ENCODE measurements around the gene GPR15LG. TPM values are rescaled to one million over a fixed set of nuclear protein-coding genes. Genes with fewer than 3 reads are reported as not detected.

Gene GPR15LG
- polyA plus RNA-seq, 1 experiment = not detected

GRCh38 chr10:84156009-84156408, 17.6 kb upstream of the GPR15LG start:
- Histone ChIP-seq H3K9me3 (ENCODE audit: control insufficient read depth, insufficient read depth, low read length) (no peaks in the 10 kb centered on the region), H3K27me3 (ENCODE audit: control insufficient read depth, insufficient read depth, low read length) (no peaks in the 10 kb centered on the region), H3K27ac (ENCODE audit: low read depth, low read length) (no peak overlapping the region), H3K4me3 (ENCODE audit: low read depth, low read length) (no peak overlapping the region)
- DNase-seq (ENCODE audit: low read depth, low spot score) = no peak
- no peak for TF ChIP-seq CTCF (IDR thresholded peaks at IDR 0.05; ENCODE audit: low read depth, low read length)
- POLR2A ChIA-PET = no interaction called here
- CTCF ChIA-PET = interaction anchor here (0.8 to 2.0 kb wide), 3 partner anchors 8 to 381 kb away, joined by 3 to 9 read pairs (median 5); no protein-coding TSS in a partner anchor

GRCh38 chr10:84156768-84157167, 16.8 kb upstream of the GPR15LG start:
- ChIA-PET POLR2A (no interaction called here), CTCF (interaction anchor here (2.0 kb wide), 1 partner anchor 9 kb away, joined by 9 read pairs; no protein-coding TSS in a partner anchor)
- no peaks in the 10 kb centered on the region for H3K9me3 ChIP-seq (ENCODE audit: control insufficient read depth, insufficient read depth, low read length)
- TF ChIP-seq CTCF (IDR thresholded peaks at IDR 0.05; ENCODE audit: low read depth, low read length) = no peak
- no peak for DNase-seq (ENCODE audit: low read depth, low spot score)
- no peaks in the 10 kb centered on the region for H3K27me3 ChIP-seq (ENCODE audit: control insufficient read depth, insufficient read depth, low read length)
- H3K27ac ChIP-seq (ENCODE audit: low read depth, low read length) = no peak overlapping the region
- H3K4me3 ChIP-seq (ENCODE audit: low read depth, low read length) = no peak overlapping the region

GRCh38 chr10:84158061-84158460, 15.5 kb upstream of the GPR15LG start:
- no peak for DNase-seq (ENCODE audit: low read depth, low spot score)
- no peak overlapping the region for H3K27ac ChIP-seq (ENCODE audit: low read depth, low read length)
- ChIA-PET POLR2A (no interaction called here), CTCF (interaction anchor here (3.4 kb wide), 1 partner anchor 10 kb away, joined by 19 read pairs; no protein-coding TSS in a partner anchor)
- H3K4me3 ChIP-seq (ENCODE audit: low read depth, low read length) = no peak overlapping the region
- TF ChIP-seq CTCF (IDR thresholded peaks at IDR 0.05; ENCODE audit: low read depth, low read length) = no peak
- no peaks in the 10 kb centered on the region for H3K27me3 ChIP-seq (ENCODE audit: control insufficient read depth, insufficient read depth, low read length)
- no peaks in the 10 kb centered on the region for H3K9me3 ChIP-seq (ENCODE audit: control insufficient read depth, insufficient read depth, low read length)

GRCh38 chr10:84158550-84158949, 15.1 kb upstream of the GPR15LG start:
- CTCF ChIA-PET = interaction anchor here (3.4 kb wide), 1 partner anchor 10 kb away, joined by 19 read pairs; no protein-coding TSS in a partner anchor
- no peak for DNase-seq (ENCODE audit: low read depth, low spot score)
- no peaks in the 10 kb centered on the region for H3K9me3 ChIP-seq (ENCODE audit: control insufficient read depth, insufficient read depth, low read length)
- H3K27ac ChIP-seq (ENCODE audit: low read depth, low read length) = no peak overlapping the region
- POLR2A ChIA-PET = no interaction called here
- no peak for TF ChIP-seq CTCF (IDR thresholded peaks at IDR 0.05; ENCODE audit: low read depth, low read length)
- H3K4me3 ChIP-seq (ENCODE audit: low read depth, low read length) = no peak overlapping the region
- H3K27me3 ChIP-seq (ENCODE audit: control insufficient read depth, insufficient read depth, low read length) = no peaks in the 10 kb centered on the region

GRCh38 chr10:84159076-84159685, 14.4 kb upstream of the GPR15LG start:
- ChIA-PET CTCF (interaction anchor here (0.9 to 3.4 kb wide), 2 partner anchors 11 to 378 kb away, joined by 6 to 19 read pairs; no protein-coding TSS in a partner anchor), POLR2A (no interaction called here)
- no peak overlapping the region for H3K27ac ChIP-seq (ENCODE audit: low read depth, low read length)
- H3K27me3 ChIP-seq (ENCODE audit: control insufficient read depth, insufficient read depth, low read length) = no peaks in the 10 kb centered on the region
- DNase-seq (ENCODE audit: low read depth, low spot score) = no peak
- no peaks in the 10 kb centered on the region for H3K9me3 ChIP-seq (ENCODE audit: control insufficient read depth, insufficient read depth, low read length)
- no peak overlapping the region for H3K4me3 ChIP-seq (ENCODE audit: low read depth, low read length)
- TF ChIP-seq CTCF (IDR thresholded peaks at IDR 0.05; ENCODE audit: low read depth, low read length) = no peak
